H1 (cell line): ENCODE results near the gene TUBB8. TPM values are rescaled to one million over a fixed set of nuclear protein-coding genes. Genes with fewer than 3 reads are reported as not detected.

Experiments
- CTCF ChIA-PET: fragments of 300-600 bp; sonication (Branson Sonifier 250); formaldehyde crosslinking; loops from one replicate; lab custom pipeline; 2021; ENCODE audit not compliant: partially characterized antibody; lab: Charles Lee
- POLR2A ChIA-PET: fragments of 300-600 bp; sonication (Branson Sonifier 250); formaldehyde crosslinking; loops from one replicate; lab custom pipeline; 2021; ENCODE audit warnings: inconsistent platforms; ENCODE audit not compliant: partially characterized antibody; lab: Charles Lee
- DNase-seq, 2 experiments: peaks; one replicate each; pipeline versions ENCODE4 v3.0.0 to v3.0.0-alpha.2; 2010 to 2022; ENCODE audit warnings: low spot score in 2 of 2, low read depth in 1 of 2, mixed read lengths in 1 of 2
- FAIRE-seq: peaks from 2 replicates; lab custom pipeline; 2011; peaks lifted over from hg19 to GRCh38; lab: Jason Lieb, UNC
- H2AFZ ChIP-seq: 2 replicates; pipeline ENCODE4 v1.8.1; 2012; ENCODE audit warnings: low read length, inconsistent platforms
- H2AK5ac ChIP-seq: 2 replicates; pipeline ENCODE4 v1.6.1; 2013; ENCODE audit warnings: low read depth, low read length
- H2BK120ac ChIP-seq: replicated peaks from 2 replicates; pipeline ENCODE3; 2013; ENCODE audit warnings: low read depth, low read length, inconsistent platforms
- H2BK12ac ChIP-seq: 2 replicates; pipeline ENCODE4 v1.6.1; 2013; ENCODE audit warnings: low read depth, low read length
- H2BK15ac ChIP-seq: 2 replicates; pipeline ENCODE4 v1.6.1; 2013; ENCODE audit warnings: low read length
- H2BK20ac ChIP-seq: 2 replicates; pipeline ENCODE4 v1.6.1; 2013; ENCODE audit warnings: low read length
- H2BK5ac ChIP-seq: 2 replicates; pipeline ENCODE4 v1.6.1; 2013; ENCODE audit warnings: low read depth, low read length
- H3K14ac ChIP-seq: 2 replicates; pipeline ENCODE4 v1.6.1; 2013; ENCODE audit warnings: inconsistent platforms; ENCODE audit not compliant: insufficient read length
- H3K18ac ChIP-seq: 2 replicates; pipeline ENCODE4 v1.6.1; 2013; ENCODE audit warnings: low read length; ENCODE audit errors: extremely low read depth
- H3K23ac ChIP-seq: 2 replicates; pipeline ENCODE4 v1.6.1; 2013; ENCODE audit warnings: inconsistent platforms; ENCODE audit not compliant: insufficient read length
- H3K23me2 ChIP-seq: 2 replicates; pipeline ENCODE4 v1.6.1; 2013; ENCODE audit warnings: low read depth, low read length
- H3K27ac ChIP-seq: 2 replicates; pipeline ENCODE4 v1.6.1; 2011; ENCODE audit warnings: low read depth, low read length, inconsistent platforms
- H3K27me3 ChIP-seq, 4 experiments: replicated peaks in 1 of 4; 1 replicate in 1 of 4; 2 replicates in 3 of 4; pipeline versions ENCODE4 v1.6.1 to v1.8.1; 2011 to 2013; ENCODE audit warnings: low read length in 3 of 4, mild to moderate bottlenecking in 3 of 4, inconsistent platforms in 2 of 4, mixed read lengths in 2 of 4, moderate library complexity in 1 of 4; ENCODE audit not compliant: control insufficient read depth in 3 of 4, insufficient read depth in 3 of 4; ENCODE audit errors: extremely low read depth in 1 of 4
- H3K36me3 ChIP-seq, 4 experiments: 2 replicates each; pipeline versions ENCODE4 v1.6.1 to v1.8.1; 2011 to 2013; ENCODE audit warnings: mild to moderate bottlenecking in 4 of 4, low read length in 3 of 4, moderate library complexity in 2 of 4, control low read depth in 1 of 4, inconsistent platforms in 1 of 4; ENCODE audit not compliant: insufficient read depth in 4 of 4, control insufficient read depth in 2 of 4
- H3K4ac ChIP-seq: replicated peaks from 2 replicates; pipeline ENCODE3; 2013; ENCODE audit warnings: low read length, low read depth, mixed read lengths, inconsistent platforms; ENCODE audit not compliant: insufficient read length
- H3K4me1 ChIP-seq, 4 experiments: replicated peaks in 1 of 4; 1 replicate in 1 of 4; 2 replicates in 3 of 4; pipeline versions ENCODE4 v1.6.1 to v1.8.1; 2011 to 2013; ENCODE audit warnings: low read length in 3 of 4, inconsistent platforms in 2 of 4, mixed read lengths in 1 of 4; ENCODE audit not compliant: insufficient read depth in 4 of 4, control insufficient read depth in 3 of 4
- H3K4me2 ChIP-seq, 2 experiments: 2 replicates each; pipeline versions ENCODE4 v1.6.1 to v1.8.1; 2011 to 2013; ENCODE audit warnings: low read depth in 2 of 2, low read length in 2 of 2, control low read depth in 1 of 2, inconsistent platforms in 1 of 2, mild to moderate bottlenecking in 1 of 2; ENCODE audit not compliant: insufficient read depth in 1 of 2
- H3K4me3 ChIP-seq, 4 experiments: fragments of 200-600, 300-600 bp in 1 of 4; sonication (generic), shearing (Covaris generic), sonication (Bioruptor Twin) in 1 of 4; 2 replicates each; pipeline versions ENCODE4 v1.5.1 to v1.8.1; 2011 to 2016; ENCODE audit warnings: low read length in 4 of 4, low read depth in 3 of 4, control low read depth in 2 of 4, inconsistent platforms in 2 of 4, mild to moderate bottlenecking in 2 of 4, mixed read lengths in 1 of 4, moderate library complexity in 1 of 4; ENCODE audit not compliant: insufficient read depth in 2 of 4; ENCODE audit errors: extremely low read depth in 1 of 4
- H3K56ac ChIP-seq: replicated peaks from 2 replicates; pipeline ENCODE3; 2013; ENCODE audit warnings: low read depth, mild to moderate bottlenecking, mixed read lengths, low read length, inconsistent platforms; ENCODE audit not compliant: insufficient read length
- H3K79me1 ChIP-seq: 2 replicates; pipeline ENCODE4 v1.6.1; 2013; ENCODE audit warnings: low read depth, low read length, control low read depth
- H3K79me2 ChIP-seq, 2 experiments: 2 replicates each; pipeline versions ENCODE4 v1.6.1 to v1.8.1; 2012 to 2013; ENCODE audit warnings: low read length in 2 of 2, mild to moderate bottlenecking in 2 of 2, inconsistent platforms in 1 of 2; ENCODE audit not compliant: insufficient read depth in 2 of 2, control insufficient read depth in 1 of 2
- H3K9ac ChIP-seq, 4 experiments: replicated peaks in 1 of 4; 1 replicate in 1 of 4; 2 replicates in 3 of 4; pipeline versions ENCODE4 v1.6.1 to v1.8.1; 2011 to 2013; ENCODE audit warnings: low read depth in 3 of 4, low read length in 3 of 4, control low read depth in 2 of 4, mild to moderate bottlenecking in 2 of 4, moderate library complexity in 2 of 4, inconsistent platforms in 1 of 4; ENCODE audit errors: extremely low read depth in 1 of 4
- H3K9me3 ChIP-seq, 2 experiments: 2 replicates each; pipeline versions ENCODE4 v1.6.1 to v1.8.1; 2012 to 2013; ENCODE audit warnings: mild to moderate bottlenecking in 2 of 2, moderate library complexity in 2 of 2, control low read depth in 1 of 2, inconsistent platforms in 1 of 2, low read depth in 1 of 2, low read length in 1 of 2, mixed read lengths in 1 of 2; ENCODE audit not compliant: insufficient read depth in 2 of 2
- H4K20me1 ChIP-seq, 2 experiments: replicated peaks in 1 of 2; 2 replicates each; pipeline versions ENCODE3 to v1.8.1; 2011 to 2013; ENCODE audit warnings: inconsistent platforms in 2 of 2, low read length in 2 of 2, mild to moderate bottlenecking in 1 of 2; ENCODE audit not compliant: insufficient read depth in 2 of 2, control insufficient read depth in 1 of 2
- H4K5ac ChIP-seq: 2 replicates; pipeline ENCODE4 v1.6.1; 2013; ENCODE audit warnings: low read length, low read depth, mixed read lengths, inconsistent platforms; ENCODE audit not compliant: insufficient read length
- H4K8ac ChIP-seq: 2 replicates; pipeline ENCODE4 v1.8.0; 2013; ENCODE audit warnings: mild to moderate bottlenecking, moderate library complexity, low read length, inconsistent platforms; ENCODE audit not compliant: insufficient read depth; ENCODE audit errors: extremely low read depth
- H4K91ac ChIP-seq: replicated peaks from 2 replicates; pipeline ENCODE3; 2013; ENCODE audit warnings: low read length, mixed read lengths, inconsistent platforms; ENCODE audit not compliant: insufficient read length
- BRCA1 ChIP-seq: IDR thresholded peaks from 2 replicates; pipeline ENCODE4 v1.6.1; 2012; ENCODE audit warnings: low read depth, low read length, improper control_type of control experiment
- CHD1 ChIP-seq: IDR thresholded peaks from 2 replicates; pipeline ENCODE4 v1.6.1; 2012; ENCODE audit warnings: low read depth, low read length, improper control_type of control experiment
- POLR2A ChIP-seq, 2 experiments: IDR thresholded peaks; 1 replicate in 1 of 2; 2 replicates in 1 of 2; pipeline ENCODE4 v1.6.1; 2011; ENCODE audit warnings: low read depth in 2 of 2, low read length in 2 of 2, mild to moderate bottlenecking in 2 of 2; ENCODE audit errors: control extremely low read depth in 1 of 2
- TAF1 ChIP-seq: IDR thresholded peaks from 2 replicates; pipeline ENCODE4 v1.6.1; 2011; ENCODE audit warnings: mild to moderate bottlenecking, low read depth, low read length
- WGBS, 2 experiments: shearing (Covaris generic) in 1 of 2; methylation state at CpG; one replicate each; pipeline versions ENCODE4 v1.1.6 to v1.1.7; 2013 to 2015; ENCODE audit warnings: low lambda C conversion rate in 2 of 2, mixed read lengths in 2 of 2, inconsistent platforms in 1 of 2, low coverage in 1 of 2, missing lambda C conversion rate in 1 of 2; ENCODE audit not compliant: insufficient replicate concordance in 2 of 2, insufficient coverage in 1 of 2, insufficient read length in 1 of 2; ENCODE audit errors: extremely low coverage in 1 of 2, missing lambda C conversion rate in 1 of 2; 5-methylcytosine and 5-hydroxymethylcytosine counted together
- polyA plus RNA-seq, 7 experiments: library from polyadenylated mRNA; depleted of rRNA in 3 of 7; stranded (reverse) in 5 of 7; unstranded in 2 of 7; fragments of >200 nt in 5 of 7; fragments of 200-250 nt in 2 of 7; gene quantifications; 1 replicate in 5 of 7; 2 replicates in 1 of 7; 4 replicates in 1 of 7; pipeline versions ENCODE4 v1.2.1 to v1.2.3, GENCODE V29; 2011 to 2013; ENCODE audit warnings: missing spikeins in 2 of 7, mixed read lengths in 2 of 7
- total RNA-seq: library from RNA; stranded (reverse); fragmentation: NEBNext Ultra II Directional; extraction: Animal tissue kit (Norgen Biotek cat#: 25700); gene quantifications from 2 replicates; pipeline ENCODE4 v1.2.1, GENCODE V29; 2021

Gene TUBB8
- total and polyA plus RNA-seq, 2 of the 8 experiments (the other 6 are each of a cell fraction or from before 2014, with no cell fraction given) = 1.4 to 1.5 TPM

DNA sequence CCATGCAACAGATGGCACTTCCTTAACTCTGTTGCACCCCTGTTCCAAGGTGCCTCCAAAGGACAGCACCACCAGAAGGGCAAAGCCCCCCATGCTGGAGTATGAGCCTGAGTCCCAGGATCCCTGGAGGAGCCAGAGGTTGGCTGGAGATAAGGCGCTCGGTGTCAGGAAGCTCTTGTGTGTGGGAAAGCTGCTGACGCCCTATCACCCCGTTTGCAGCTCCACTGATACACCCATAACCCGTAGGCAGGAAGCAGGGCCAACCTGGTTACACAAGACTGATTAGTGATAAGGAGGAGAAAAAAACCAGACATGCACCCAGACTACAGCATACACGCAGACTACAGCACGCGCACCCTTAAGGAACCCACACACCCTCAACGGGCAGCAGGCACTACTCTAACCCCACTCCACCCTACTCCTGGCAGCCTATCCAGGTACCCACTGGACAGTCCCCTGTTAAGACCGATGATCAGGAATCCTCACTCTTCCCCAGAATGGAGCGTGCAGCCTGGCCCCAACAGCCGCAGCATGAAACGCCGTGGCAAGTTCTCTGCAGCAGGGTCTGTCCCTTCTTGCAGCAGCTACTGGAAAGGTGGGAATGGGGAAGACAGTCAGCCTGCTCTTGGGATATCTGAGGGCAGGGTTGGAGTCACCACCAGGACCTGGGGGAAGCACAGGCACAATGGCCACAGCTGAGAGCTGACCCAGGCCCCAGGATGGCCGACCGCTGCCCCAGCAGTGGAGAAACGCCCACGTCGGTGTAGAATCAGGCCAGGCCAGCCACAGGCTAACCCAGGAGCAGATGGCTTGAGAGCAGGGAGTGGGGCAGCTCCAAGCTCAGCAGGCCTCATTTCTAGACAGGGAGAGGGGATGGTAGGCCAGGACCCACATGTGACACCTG, 38.3 kb upstream of the TUBB8 start:
- Histone ChIP-seq H3K18ac (no peak overlapping the region), H4K5ac (no peak overlapping the region), H3K4me1 (no peaks in the 10 kb centered on the region; a peak in 1 of 7 replicates), H3K23me2 (no peaks in the 10 kb centered on the region), H3K56ac (no peak overlapping the region), H4K91ac (no peak overlapping the region), H4K20me1 (peaks cover 0 to 2% of the 10 kb centered on the region in 2 experiments), H2BK15ac (no peak overlapping the region), H3K4ac (no peak overlapping the region), H3K4me3 (no peak overlapping the region), H3K27ac (no peak overlapping the region), H3K79me2 (no peaks in the 10 kb centered on the region), H3K4me2 (no peak overlapping the region), H2AK5ac (no peak overlapping the region), H2BK5ac (no peak overlapping the region), H3K79me1 (no peaks in the 10 kb centered on the region), H3K36me3 (no peaks in the 10 kb centered on the region), H3K23ac (no peak overlapping the region), H3K27me3 (no peaks in the 10 kb centered on the region), H2AFZ (no peak overlapping the region), H2BK20ac (no peak overlapping the region), H3K9me3 (peaks cover 2 to 46% of the 10 kb centered on the region in 2 experiments; a peak in 2 of 4 replicates), H3K9ac (no peak overlapping the region), H4K8ac (no peak overlapping the region), H2BK120ac (no peak overlapping the region), H2BK12ac (no peak overlapping the region), H3K14ac (no peak overlapping the region)
- FAIRE-seq (no peak), DNase-seq (no peak)
- TF ChIP-seq CHD1 (no peak), TAF1 (no peak), BRCA1 (no peak), POLR2A (IDR thresholded peaks at IDR 0.05; ENCODE audit: control extremely low read depth in 1 of 2, low read depth in 2 of 2, low read length in 2 of 2) (no peak)
- WGBS, 2 experiments = 88% methylated on average over 17 of the region's 19 CpGs; no CpG with 5 or more reads in 1 of the 2 experiments
- ChIA-PET CTCF (no interaction called here), POLR2A (no interaction called here)
